ENCODE measurements around the gene SPP2.

Gene SPP2

DNA sequence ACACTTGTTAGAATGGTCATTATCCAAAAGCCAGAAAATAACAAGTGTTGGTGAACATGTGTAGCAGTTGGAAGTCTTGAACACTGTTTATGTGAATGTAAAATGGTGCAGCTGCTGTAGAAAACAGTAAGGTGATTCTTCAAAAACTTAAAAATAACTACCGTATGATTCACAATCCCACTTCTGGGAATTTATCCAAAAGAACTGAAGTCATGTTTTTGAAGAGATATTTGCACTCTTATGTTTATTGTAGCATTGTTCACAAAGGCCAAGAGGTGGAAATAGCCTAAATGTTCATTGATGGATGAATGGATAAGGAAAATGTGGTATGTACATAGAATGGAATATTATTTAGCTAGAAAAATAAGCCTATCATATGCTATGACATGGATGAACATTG, 6.3 kb upstream of the SPP2 start:
- no peak for DNase-seq

DNA sequence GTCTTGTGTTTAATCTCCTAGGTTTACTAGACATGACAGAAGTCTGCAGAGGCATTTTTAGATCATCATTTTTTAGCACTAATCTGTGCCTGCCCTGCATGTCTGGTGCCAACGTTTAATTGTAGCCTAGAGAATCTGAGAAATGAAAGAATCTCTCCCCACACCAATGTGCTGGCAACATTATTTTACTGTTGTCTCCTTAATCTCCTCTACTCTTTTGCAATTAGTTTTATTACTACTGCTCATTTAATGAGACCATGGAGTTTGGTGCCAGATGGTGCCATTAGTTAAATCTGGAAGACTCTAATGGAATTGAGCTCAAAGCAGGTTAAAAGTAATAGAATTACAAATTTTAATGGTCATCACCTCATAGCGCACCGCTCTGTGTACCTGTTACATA, 4.0 kb upstream of the SPP2 start:
- DNase-seq: no peak

DNA sequence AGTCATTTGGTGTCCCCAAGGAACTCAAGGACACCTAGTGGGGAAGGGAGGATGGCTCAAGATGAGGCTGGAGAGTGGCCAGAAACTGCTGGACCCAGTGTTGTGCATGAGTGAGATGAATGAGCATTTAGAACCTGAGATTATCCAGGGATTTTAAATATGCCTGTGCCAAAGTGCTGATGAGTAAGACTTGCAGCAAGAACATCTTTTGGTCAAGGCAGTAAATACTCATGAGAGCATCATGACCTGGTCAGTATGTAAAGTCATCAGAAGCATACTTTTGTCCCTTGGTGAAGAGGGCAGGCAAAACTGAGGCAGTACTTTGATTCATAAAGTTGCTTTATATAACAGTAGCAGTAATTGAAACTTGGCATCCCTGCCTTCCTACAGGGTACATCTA, 3.1 kb upstream of the SPP2 start:
- DNase-seq: no peak

GRCh38 chr2:234048049-234048448, 2.5 kb upstream of the SPP2 start:
- DNase-seq: no peak

GRCh38 chr2:234051374-234052070, 1.0 kb downstream of the SPP2 start:
- DNase-seq: no peak

DNA sequence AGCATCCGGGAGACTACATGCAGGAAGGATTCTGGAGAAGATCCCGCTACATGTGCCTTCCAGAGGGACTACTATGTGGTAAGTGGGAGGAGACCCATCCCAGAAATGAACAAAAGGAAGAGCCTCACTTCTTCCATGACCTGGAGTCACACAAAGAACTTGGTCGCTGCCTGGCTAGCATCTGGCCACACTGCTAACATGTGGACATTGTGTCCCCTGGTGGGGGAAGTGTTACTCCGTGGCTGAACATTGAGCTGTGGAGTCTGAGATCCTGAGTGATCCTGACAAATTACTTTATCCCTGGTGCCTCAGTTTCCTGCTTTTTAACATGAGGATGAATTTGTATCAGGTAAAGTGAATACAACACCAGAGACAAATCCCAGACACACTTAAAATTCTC, 8.4 kb downstream of the SPP2 start:
- no peak for DNase-seq

- DNase-seq: no peak
Measured at GRCh38 chr2:234060236-234060635, 9.7 kb downstream of the SPP2 start.

GRCh38 chr2:234061624-234062257, 11.2 kb downstream of the SPP2 start:
- no peak for DNase-seq

DNA sequence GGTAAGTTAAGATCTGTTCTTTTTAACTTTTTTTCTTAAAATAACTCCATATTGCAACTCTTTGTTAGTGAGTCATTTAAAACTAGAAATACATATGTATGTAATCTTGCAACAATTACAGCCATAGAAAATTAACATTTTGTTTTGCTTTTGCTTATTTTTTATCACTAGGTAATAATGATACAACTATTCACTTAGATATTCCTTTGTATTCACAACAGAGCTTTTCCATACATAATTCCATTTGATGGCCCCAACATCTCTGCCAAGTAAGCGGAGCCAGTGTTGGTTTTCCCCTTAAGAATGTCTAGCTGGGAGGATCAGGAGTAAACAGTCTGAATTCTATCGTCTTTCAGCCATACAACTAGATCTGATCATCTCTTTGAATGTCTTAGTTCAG, 16.1 kb downstream of the SPP2 start:
- no peak for DNase-seq

DNA sequence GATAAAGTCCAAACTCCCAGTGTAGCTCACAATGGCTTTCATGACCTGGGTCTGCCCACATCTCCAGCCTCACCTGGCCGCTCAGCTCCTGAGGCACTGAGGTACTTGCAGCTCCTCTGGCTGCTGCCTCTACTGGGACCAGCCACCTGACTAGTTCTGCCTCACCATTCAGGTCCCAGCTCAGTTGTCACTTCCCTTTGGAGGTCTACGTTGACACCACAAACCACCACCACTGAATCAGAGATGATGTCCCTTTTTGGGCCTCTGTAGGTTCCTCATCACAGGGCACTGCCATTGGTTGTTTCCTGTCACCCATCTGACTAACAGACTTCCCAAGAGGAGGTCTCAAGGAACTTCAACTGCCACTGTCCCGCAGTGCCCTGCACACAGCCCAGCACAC, 21.2 kb downstream of the SPP2 start:
- DNase-seq: no peak

GRCh38 chr2:234072454-234072853, 22.0 kb downstream of the SPP2 start:
- DNase-seq: no peak

GRCh38 chr2:234074751-234075517, 24.4 kb downstream of the SPP2 start:
- DNase-seq: no peak

GRCh38 chr2:234075518-234075915, 25.0 kb downstream of the SPP2 start:
- no peak for DNase-seq

DNA sequence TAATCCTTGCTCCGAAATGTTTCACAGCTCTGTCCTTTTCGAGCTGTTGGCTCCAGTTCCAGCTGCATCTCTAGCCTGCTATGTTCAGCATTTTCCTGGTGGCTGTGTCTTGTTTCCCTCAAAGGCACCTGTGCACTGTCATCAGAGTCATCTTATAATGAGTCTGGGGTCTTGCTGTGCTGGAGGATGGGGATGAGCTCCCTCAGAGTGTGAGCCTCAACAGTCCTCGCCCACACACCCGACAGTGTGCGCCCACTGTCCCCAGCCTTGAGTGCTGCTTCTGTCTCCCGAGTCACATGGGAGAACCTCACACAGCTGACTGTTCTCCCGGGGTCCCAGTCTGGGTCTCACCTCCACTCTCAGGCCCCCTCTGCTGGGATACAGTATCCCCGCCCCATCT, 25.4 kb downstream of the SPP2 start:
- no peak for DNase-seq

GRCh38 chr2:234076451-234076850, 25.9 kb downstream of the SPP2 start:
- DNase-seq: no peak

GRCh38 chr2:234078129-234078528, 27.6 kb downstream of the SPP2 start:
- no peak for DNase-seq

- DNase-seq: peak; percentile 24
Measured at GRCh38 chr2:234081970-234082822, 31.7 kb downstream of the SPP2 start.

DNA sequence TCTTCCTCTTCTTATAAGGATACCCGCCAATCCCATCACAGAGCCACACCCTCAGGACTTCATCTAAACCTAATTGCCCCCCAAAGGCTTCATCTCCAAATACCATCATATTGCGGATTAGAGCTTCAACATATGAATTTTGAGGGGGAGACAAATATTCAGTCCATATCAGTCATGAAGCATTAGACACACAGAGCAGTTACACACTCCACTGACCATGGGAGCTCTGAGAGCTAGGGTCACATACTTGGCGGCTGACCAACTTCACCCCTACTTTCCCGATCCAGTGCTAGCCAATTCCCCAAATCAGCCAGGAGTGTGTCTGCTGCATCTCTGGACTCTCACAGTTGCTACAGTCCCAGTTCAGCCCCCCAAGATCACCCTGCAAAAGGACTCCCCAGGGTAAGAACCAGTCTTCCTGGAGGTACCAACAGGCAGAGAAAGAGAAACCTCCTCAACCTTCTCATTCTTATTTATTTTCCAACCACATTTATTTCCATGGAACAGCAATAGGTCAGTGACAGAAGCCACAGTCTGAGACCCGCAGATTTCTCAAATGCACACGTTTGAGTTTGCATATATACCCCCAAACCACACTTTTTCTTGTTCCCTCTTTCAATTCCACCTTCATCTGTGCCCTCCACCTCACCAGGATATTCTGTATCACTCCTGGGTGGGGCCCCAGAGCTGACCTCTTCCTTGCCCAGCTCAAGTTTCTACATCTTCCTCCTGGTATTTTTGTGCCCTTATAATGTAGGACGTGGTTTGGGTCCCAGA, 33.3 kb downstream of the SPP2 start:
- no peak for DNase-seq

DNA sequence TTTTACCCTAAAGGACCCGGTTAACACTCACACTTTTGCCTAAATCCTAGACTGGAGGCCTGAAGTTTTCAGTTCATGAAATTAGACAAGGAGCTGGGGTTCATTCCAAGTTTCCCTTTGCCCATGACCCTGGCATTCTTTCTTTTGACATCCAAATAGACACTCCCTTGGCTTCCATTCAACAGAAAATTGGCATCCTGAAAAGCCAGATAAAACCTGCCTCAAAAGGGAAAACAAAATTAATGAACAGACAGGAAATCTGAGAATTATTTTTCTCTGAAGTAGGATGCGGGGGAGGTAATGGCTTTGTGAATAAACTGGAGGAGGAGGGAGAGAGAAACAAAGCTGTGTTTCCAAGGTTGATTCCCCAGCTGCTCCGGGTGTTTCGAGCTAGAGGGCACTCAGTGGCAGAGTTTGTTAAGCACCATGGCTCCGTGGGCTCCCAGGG, 41.0 kb downstream of the SPP2 start:
- DNase-seq: peak; percentile 50

DNA sequence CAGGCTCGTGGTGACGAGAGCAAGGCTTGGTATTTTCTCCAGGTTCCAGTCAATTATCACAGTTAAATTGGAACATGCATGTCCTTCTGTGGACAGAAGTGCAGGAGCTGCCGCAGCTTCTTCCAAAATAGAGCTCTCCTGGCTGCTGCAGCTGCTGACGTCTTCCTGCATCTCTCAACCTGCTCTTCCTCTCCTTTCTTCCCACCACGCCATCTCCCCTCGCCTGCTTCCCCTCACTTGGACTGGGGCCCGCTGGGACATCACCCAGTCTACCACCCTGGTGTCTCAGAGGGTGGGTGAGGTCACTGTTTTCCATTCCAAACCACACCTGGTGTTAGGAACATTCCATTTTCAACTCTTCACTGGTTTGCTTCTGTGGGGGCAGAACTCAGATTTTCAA, 41.4 kb downstream of the SPP2 start:
- no peak for DNase-seq

GRCh38 chr2:234092344-234092743, 41.8 kb downstream of the SPP2 start:
- DNase-seq: no peak

GRCh38 chr2:234095301-234095700, 44.8 kb downstream of the SPP2 start:
- DNase-seq: peak; percentile 43

All from NCI-H2081 treated with DMSO at 0.1 percent for 48 hours (cell line).